GM21825 (cell line): ENCODE data around the gene SPOPL.

Source experiments
- ATAC-seq: cut with Tn5 transposase; IDR thresholded peaks from one replicate; pipeline ENCODE4 v1.9.1; 2021; ENCODE audit warnings: mild to moderate bottlenecking, moderate library complexity; ENCODE audit not compliant: unreplicated experiment

SPOPL gene

DNA sequence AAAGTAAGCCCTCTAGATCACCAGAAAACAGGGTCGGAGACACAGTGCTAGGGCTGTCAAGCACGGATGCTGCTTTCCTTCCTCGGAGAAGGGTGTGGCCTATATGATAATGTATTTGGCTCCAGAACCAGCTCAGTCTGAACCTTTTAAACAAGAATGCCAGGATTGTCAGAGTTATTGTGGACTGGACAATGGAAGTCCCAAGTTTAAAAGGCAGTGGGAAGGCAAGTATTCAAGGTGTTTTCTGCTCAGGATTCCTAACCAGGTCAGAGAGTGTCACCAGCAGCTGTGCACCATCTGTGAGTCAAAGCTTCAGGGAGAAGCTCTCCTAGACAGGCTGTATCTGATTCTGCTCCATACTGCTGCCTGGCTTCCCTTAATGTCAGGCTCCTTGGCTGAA is 94.8 kb downstream of the SPOPL start:
- no peak for ATAC-seq

DNA sequence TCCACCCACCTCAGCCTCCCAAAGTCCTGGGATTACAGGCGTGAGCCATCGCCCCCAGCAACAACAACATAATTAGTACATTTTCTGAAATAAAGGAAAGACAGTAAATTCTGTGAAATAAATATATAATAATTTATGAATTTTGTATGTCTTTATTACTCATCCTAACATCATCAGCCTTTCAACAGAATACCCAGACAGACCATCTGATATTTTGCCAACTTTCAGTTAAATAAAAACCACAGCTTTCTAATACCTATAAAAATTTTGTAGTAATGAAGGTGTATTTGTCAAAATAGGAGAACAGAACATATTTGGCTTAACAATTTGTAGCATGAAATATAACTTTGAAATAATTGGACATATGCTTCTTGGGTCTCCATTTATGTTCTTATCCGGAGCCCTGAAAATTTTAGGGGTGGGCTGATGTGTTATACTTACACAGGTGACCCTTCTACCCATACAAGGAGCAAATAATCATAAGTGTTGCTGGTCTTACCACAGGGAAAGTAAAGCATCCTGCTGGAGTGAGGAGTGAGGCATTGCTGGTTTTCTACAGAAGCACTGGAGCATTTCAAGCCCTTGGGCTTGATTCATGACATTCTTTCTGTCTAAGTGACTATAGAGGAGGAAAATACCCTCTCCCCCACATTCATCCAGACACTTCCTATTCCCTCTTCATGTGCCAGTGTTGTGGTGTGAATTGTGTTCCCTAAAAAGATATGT is 99.3 kb downstream of the SPOPL start:
- ATAC-seq: no peak

DNA sequence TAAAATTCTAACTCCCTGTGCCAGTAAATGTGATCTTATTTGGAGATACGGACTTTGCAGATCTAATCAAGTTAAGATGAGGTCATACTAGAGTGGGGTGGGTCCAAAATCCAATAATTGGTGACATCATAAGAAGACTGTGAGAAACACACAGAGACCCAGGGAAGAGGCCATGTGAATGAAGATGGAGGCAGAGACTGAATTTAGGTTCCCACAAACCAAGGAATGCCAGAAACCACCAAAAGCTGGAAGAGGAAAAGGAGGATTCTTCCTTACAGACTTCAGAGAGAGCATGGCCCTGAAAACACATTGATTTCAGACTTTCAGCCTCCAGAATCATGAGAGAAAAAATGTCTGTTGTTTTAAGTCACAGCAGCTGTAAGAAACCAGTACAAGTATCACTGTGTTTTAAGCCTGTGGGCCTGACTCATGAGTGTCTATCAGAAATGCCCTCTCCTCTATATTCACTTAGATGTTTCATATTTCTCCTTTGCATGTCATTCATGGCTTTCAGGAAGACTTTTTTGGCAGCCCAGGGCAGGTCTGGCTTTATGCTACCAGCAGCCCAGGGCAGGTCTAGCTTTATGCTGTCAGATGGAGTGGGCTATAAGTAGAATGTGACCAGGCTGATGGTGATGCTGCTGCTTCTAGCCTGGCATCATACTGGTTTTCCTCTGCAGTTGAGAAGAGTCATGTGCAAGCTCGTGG is 100.0 kb downstream of the SPOPL start:
- ATAC-seq: no peak

DNA sequence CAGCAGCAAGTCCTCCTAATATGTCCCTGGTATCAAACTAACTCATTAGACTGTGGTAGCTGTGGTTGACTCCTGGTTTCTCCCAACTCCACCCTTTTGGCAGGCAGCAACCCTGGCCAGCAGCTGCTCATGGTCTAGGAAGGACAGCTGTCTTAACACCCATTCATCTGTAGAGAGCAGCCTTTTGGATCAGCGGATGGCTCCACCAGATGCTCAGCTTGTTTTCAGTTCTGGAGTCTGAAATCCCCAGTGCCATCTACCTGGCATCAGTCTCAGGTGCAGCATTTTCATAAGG is 100.5 kb downstream of the SPOPL start:
- no peak for ATAC-seq

DNA sequence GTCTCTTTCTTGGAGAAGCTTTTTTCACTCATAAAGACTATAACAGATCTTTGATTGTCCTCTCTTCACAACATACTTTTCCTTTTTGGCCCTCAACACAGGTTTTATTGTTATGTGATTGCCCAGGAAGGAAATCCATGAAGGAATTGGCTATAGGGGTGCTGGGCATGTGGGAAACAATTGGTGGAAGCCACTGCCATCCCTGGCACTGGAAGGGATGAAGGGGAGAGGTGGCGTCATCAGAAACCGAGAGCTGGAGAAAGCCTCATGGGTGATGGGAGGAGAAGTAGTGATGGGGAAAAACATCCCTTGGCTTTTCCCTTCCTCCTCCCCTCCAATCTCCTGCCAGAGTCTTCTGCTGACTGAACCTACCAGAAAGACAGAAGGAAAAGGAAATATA is 106.2 kb downstream of the SPOPL start:
- ATAC-seq: no peak

DNA sequence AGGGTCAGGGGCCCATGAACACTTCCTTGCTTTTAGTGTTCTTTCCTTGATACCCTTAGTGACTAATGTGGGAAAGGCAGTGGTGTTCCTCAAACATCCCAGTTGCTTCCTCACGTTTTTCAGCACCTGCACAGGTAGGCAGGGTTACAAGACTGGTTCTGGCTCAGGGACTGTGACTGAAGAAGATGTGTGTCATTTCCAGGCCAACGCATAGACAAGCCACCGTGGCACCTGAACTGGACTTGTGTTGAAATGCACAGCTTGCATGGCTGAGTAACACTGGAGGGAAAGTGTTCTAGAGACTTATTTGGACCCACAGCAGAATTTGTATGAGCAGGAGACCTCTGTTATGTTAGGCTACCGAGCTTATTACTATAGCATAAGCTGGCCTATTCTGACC is 107.9 kb downstream of the SPOPL start:
- no peak for ATAC-seq

DNA sequence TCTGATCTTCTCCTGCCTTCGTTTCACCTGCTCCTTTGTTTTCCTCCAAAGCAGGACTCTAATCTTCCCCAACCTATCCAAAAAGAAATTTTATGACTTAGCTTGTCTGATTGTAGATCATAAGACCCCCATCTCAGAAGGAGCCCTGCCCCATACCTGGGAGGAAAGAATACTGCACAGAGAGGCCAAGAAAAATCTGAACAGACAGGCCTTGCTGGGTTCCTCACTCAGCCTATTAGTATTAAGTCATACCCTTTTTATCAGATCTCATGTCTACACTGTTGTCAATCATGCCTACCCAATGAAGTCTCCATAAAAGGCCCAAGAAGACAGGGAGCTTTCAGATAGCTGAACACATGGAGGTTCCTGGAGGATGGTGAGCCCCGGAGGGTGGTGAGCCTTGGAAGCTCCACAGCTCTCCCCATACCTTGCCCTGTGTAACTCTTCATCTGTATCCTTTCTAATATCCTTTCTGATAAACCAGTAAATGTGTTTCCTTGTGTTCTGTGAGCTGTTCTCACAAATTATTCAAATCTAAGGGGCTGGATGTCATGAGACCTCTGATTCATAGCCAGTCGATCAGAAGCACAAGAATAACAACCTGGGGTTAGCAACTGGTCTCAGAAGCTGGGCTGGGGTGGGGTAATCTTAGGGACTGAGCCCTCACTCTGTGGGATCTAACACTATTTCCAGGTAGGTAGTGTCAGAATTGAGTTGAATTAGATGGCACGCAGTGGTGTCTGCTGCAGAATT is 108.8 kb downstream of the SPOPL start:
- ATAC-seq: no peak

DNA sequence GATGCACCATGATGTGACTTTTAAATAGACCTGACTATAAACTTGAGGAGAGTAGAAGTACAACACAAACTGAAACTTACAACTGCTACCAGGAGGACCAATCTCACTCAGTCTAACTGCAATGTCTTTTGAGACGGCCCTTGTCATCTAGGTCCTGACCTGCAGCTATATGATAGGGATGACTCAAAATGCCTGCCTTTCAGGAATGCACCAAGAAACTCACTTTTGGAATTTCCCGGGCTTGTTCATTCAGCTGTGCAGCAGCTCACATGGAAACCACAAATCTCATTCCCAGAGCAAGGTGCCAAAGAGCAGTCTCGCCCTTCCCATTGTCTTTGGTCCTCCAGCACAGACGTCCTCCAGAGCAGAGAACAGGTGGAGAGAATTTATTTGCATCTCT is 113.7 kb downstream of the SPOPL start:
- ATAC-seq: no peak

DNA sequence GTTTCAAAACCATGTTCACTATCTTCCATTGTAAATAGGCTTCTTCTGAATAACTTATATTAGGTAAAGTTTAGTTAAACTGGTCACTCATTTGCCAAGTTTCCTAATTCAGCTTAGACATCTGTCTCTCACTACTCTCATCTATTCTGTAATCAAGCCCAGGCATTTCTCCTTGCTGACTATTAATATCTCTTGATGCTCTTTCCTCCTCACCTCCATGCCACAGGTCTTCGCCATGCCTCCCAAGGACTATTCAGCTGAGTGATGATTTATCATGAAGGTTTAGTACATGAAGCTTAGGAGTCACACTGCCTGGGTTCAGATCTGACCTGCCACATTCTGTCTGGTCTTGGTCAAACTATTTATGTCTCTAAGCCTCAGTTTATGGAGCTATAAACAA is 115.5 kb downstream of the SPOPL start:
- no peak for ATAC-seq

DNA sequence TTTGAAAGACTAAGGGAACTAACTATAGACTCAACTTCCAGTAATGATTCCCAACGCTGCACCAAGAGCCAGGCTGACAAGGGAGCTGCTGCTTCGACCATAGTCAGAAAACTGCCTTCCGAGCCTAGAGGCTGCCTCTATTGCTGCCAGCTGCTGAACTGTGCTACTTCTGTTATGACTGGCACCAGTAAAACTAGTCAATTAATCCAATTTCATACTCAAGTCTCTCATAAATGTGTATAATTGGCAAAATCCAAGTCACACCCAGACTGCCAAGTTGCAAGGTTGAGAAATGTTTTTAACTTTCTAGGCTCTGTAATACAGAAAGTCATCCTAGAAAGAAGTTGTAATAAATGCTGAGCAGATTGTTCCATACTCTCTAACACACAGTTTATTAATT is 117.4 kb downstream of the SPOPL start:
- no peak for ATAC-seq

DNA sequence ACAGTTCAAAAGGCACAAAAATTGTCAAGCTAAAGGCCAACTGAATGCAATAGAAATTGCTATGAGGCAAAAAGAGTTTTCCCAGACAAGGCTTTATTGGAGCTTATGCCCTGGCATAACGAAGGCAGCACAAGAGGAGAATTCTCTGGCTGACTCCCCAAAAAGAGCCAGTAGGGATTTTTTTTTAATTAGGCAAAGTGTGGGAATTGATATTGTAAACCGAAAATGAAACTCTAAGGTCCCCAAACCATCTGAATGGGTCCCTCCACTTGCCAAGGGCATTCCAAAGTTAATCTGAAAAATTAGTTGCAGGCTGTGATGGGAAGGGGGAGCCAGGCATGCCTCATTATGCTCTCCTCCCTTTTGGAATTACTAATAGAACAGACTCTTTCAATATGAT is 118.9 kb downstream of the SPOPL start:
- no peak for ATAC-seq

DNA sequence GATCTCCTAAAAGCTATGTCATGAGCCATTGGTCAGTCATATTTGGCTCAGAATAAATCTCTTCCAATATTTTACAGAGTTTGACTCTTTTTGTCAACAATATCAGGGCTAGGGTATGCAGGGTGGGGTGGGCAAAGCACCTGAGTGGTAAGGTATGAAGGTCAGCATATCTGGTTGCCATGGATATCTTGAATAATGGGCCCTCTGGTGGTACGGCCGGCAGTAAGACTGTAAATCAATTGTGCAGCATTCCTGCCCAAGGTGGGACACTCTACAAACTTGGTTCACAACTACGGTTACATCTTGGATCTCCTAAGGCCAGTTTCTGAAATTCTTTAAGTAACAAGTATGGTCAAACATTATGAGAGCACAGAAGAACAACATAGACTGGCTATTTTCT is 119.6 kb downstream of the SPOPL start:
- no peak for ATAC-seq

DNA sequence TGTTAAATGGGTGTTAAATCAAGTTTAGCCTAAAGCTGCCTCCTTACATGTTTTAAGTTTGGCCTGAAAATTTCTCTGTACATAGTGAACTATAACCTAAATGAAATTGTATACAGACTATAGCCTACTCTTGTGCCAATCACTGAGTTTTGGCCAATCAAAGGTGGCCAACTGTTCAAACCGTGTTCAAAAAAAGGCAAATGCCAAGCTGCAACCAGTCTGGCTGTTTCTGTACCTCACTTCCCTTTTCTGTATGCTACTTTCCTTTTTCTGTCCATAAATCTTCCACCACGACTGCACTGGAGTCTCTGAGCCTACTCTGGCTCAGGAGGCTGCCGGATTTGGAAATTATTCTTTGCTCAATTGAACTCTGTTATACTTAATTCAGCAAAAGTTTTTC is 121.0 kb downstream of the SPOPL start:
- no peak for ATAC-seq
